ENCODE results near the gene NOC2L.

The NOC2L gene

GRCh38 chr1:942864-943533 is 16.1 kb downstream of the NOC2L start:
- DNase-seq (ENCODE audit: low spot score), result no peak

GRCh38 chr1:942411-942821 is 16.6 kb downstream of the NOC2L start:
- DNase-seq (ENCODE audit: low spot score), result peak; percentile 76

- peak; percentile 86 for DNase-seq (ENCODE audit: low spot score)
Measured at GRCh38 chr1:941588-942383, 17.3 kb downstream of the NOC2L start.

- no peak for DNase-seq (ENCODE audit: low spot score)
Measured at GRCh38 chr1:941015-941587, 18.0 kb downstream of the NOC2L start.

- DNase-seq (ENCODE audit: low spot score), result peak; percentile 78
Measured at GRCh38 chr1:940107-941014, 18.7 kb downstream of the NOC2L start.

GRCh38 chr1:939511-940106 is 19.4 kb downstream of the NOC2L start:
- no peak for DNase-seq (ENCODE audit: low spot score)

GRCh38 chr1:938711-939489 is 20.2 kb downstream of the NOC2L start:
- DNase-seq (ENCODE audit: low spot score), result peak; percentile 78

- DNase-seq (ENCODE audit: low spot score), result no peak
Measured at GRCh38 chr1:938088-938683, 20.9 kb downstream of the NOC2L start.

- DNase-seq (ENCODE audit: low spot score), result no peak
Measured at GRCh38 chr1:937521-937920, 21.5 kb downstream of the NOC2L start.

- DNase-seq (ENCODE audit: low spot score), result no peak
Measured at GRCh38 chr1:936348-937264, 22.4 kb downstream of the NOC2L start.

- peak; percentile 72 for DNase-seq (ENCODE audit: low spot score)
Measured at GRCh38 chr1:935751-936231, 23.3 kb downstream of the NOC2L start.

GRCh38 chr1:934991-935750 is 23.9 kb downstream of the NOC2L start:
- DNase-seq (ENCODE audit: low spot score), result no peak

- no peak for DNase-seq (ENCODE audit: low spot score)
Measured at GRCh38 chr1:933603-933940, 25.5 kb downstream of the NOC2L start.

GRCh38 chr1:932776-933602 is 26.1 kb downstream of the NOC2L start:
- DNase-seq (ENCODE audit: low spot score), result no peak

GRCh38 chr1:932173-932510 is 26.9 kb downstream of the NOC2L start:
- no peak for DNase-seq (ENCODE audit: low spot score)

GRCh38 chr1:931380-932172 is 27.5 kb downstream of the NOC2L start:
- no peak for DNase-seq (ENCODE audit: low spot score)

- no peak for DNase-seq (ENCODE audit: low spot score)
Measured at GRCh38 chr1:930633-931138, 28.4 kb downstream of the NOC2L start.

Data from iPS-NIHi11 (cell line).